NCI-H69 (cell line): ENCODE results near the gene MAGEB3.

Source experiments
- DNase-seq: peaks from one replicate; lab custom pipeline; 2025; lab: John Stamatoyannopoulos, UW

MAGEB3 gene

GRCh38 chrX:30280428-30280827 lies 50.0 kb downstream of the MAGEB3 start:
- no peak for DNase-seq

- no peak for DNase-seq
These were observed 52.1 kb downstream of the MAGEB3 start for GRCh38 chrX:30282527-30282926.

GRCh38 chrX:30283456-30284200 lies 53.2 kb downstream of the MAGEB3 start:
- no peak for DNase-seq
